ENCODE data around the gene KCNC1.

KCNC1 gene

DNA sequence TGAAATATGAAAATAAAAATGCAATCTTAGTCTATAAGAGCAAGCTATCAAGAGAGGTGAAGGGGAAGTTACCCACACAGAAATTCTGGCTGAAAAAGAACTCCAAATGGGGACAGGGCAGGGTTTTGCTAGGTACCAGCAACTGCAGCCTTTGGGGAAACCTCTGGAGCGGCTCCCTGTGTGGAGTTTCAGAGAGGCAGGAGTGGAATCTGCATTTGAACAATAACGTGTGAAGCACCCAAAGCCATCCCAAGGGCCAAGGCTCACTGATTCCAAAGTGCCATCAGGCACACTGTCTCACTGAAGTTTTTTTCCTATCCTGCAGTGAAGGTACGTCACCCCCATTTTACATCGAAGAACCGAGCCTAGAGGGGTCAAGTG is 87.8 kb downstream of the KCNC1 start:
- no peak for DNase-seq (ENCODE audit: low read depth in 2 of 2)

DNA sequence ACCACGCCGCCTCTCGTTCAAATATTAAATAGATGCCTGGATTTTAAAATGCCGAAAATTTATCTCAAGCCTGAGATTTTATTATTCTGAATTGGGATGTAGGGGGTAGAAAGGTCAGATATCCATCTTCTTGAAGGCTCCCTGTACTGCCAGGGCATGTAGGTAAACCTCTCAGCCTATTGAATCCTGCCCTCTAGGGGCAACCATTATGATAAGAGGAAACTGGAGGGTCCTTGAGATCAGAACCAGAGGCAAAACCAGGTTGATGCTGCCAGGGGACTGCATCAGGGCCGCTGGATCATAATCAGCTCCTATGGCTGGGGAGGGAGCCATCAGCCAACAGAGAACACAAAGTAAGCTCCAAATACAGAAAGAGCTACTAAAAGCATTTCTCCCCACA is 92.4 kb downstream of the KCNC1 start:
- DNase-seq (ENCODE audit: low read depth in 2 of 2), result no peak

DNA sequence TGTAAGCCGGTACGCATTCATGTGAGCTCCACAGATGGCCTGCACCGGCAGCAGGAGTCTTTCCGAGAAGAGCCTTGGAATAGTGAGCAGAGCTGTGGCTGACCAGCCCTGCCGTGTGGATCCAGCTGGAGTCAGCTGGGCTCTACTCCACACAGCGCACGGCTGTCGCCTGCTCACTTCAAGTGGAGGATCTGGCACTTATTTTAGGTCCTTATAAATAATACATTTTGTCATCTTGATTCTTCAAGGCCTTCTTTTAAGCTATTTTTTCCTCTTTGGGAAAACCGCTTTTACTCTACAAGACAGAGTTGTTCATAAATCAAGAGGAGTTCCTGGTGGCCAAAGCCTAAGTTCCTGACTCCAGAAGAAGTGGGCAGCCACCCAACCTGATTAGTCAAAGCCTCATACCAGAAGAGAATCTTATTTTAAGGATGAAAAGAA is 93.8 kb downstream of the KCNC1 start:
- DNase-seq (ENCODE audit: low read depth in 2 of 2), result no peak

DNA sequence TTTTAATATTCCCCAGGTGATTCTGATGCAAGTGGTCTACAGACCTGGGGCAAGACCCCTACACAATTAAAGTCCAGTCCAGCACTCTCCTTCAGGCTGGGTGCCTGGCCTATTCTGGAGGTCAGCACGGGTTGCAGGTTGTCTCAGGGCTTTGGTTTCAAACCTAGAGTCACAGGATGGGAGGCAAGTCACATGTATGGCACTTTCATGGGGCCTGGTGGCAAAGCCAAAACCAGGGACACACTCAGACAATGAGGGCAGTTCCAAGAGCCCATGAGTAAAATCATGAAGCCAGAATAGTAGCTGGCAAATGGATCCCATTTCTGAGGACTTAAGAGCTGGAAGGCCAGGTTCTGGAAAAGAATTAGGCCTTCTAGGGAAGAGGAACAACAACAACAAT is 96.6 kb downstream of the KCNC1 start:
- DNase-seq (ENCODE audit: low read depth in 2 of 2), result no peak

DNA sequence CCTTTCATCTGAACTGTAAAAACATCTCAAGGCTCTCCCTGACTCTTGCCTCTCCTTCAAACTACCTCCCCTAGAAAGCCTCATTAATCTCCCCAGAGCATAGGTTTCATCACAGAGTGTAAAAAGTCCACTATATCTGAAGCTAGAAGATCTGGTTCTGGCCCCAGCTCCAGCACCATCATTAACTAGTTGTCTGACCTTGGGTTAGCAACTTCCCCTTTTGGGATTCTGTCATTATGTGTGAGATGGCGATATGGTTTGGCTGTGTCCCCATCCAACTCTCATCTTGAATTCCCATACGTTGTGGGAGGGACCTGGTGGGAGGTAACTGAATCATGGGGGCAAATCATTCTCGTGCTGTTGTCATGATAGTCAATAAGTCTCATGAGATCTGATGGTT is 97.3 kb downstream of the KCNC1 start:
- no peak for DNase-seq (ENCODE audit: low read depth in 2 of 2)

Data from stimulated activated CD4-positive, alpha-beta T cell treated with anti-CD3 and anti-CD28 coated beads, Interleukin-4, amount 100 ng/mL, for 48 hours (primary cell).